ENCODE results near the gene FGFBP2.
A peak's percentile ranks its signal among the peaks of the same experiment; 100 is the strongest.

Gene FGFBP2

GRCh38 chr4:15986907-15987306 is 23.9 kb upstream of the FGFBP2 start:
- TF ChIP-seq GATA2 (IDR thresholded peaks at IDR 0.05; ENCODE audit: low read depth, low read length) (no peak), GATA3 (IDR thresholded peaks at IDR 0.05; ENCODE audit: low read depth, low read length) (no peak)

DNA sequence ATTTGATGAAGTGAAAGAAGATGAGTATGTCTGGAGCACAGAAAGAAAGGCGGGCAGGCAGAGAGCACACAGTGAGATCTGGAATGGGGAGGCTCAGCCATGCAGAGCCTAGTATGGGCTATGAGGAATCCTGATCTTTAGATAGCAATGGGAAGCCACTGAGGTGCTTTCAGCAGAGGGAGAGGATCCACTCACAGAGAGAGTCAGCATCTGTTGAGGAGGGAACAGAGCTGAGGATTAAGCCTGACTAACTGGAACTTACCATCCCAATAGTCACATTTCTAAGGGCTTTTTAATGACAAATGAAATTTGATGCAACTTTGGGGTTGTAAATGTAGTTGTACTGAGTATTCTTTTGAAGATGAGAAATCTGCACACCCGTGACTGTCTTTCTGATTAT is 20.6 kb upstream of the FGFBP2 start:
- TF ChIP-seq GATA3 (IDR thresholded peaks at IDR 0.05; ENCODE audit: low read depth, low read length) (no peak), GATA2 (IDR thresholded peaks at IDR 0.05; ENCODE audit: low read depth, low read length) (no peak)

DNA sequence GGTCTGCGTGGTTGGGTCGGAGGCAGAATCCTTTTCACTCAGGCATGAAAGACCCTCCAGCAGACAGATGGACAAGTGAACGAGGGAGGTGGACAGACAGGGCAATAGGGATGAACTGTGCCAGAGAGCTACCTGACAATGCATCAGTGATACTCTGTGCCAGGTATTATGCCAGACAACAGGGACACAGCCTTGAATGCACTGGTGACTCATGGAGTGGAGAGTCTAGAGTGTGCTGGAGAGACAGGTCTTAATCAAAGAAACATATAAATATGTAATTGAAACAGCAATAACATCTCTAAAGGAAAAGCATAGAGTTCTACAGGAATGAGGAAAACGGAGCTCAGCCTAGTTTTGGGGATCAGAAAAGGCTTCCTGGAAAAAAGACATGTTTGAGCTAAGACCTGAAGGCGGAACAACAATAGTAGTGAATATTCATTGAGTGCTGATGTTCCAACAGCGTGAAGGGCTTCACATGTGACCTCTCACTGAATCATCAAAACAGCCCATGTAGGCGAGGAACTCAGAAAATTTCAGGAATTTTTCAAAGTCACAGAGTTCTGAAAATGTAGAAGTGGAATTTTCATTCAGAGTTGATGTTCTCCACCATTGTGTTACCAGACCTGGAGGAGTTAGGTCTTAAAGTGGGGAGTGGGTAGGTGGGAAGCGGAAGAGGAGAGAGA is 20.0 kb upstream of the FGFBP2 start:
- TF ChIP-seq GATA2 (IDR thresholded peaks at IDR 0.05; ENCODE audit: low read depth, low read length) = no peak
- no peak for TF ChIP-seq GATA3 (IDR thresholded peaks at IDR 0.05; ENCODE audit: low read depth, low read length)

GRCh38 chr4:15976456-15977447 is 13.8 kb upstream of the FGFBP2 start:
- TF ChIP-seq GATA3 (IDR thresholded peaks at IDR 0.05; ENCODE audit: low read depth, low read length) (no peak), GATA2 (IDR thresholded peaks at IDR 0.05; ENCODE audit: low read depth, low read length) (no peak)

- no peak for TF ChIP-seq GATA3 (IDR thresholded peaks at IDR 0.05; ENCODE audit: low read depth, low read length)
- TF ChIP-seq GATA2 (IDR thresholded peaks at IDR 0.05; ENCODE audit: low read depth, low read length) = no peak
Observed at GRCh38 chr4:15971068-15971801, 8.3 kb upstream of the FGFBP2 start.

- TF ChIP-seq GATA2 (IDR thresholded peaks at IDR 0.05; ENCODE audit: low read depth, low read length) = no peak
- TF ChIP-seq GATA3 (IDR thresholded peaks at IDR 0.05; ENCODE audit: low read depth, low read length) = no peak
Observed at GRCh38 chr4:15968551-15969300, 5.8 kb upstream of the FGFBP2 start.

DNA sequence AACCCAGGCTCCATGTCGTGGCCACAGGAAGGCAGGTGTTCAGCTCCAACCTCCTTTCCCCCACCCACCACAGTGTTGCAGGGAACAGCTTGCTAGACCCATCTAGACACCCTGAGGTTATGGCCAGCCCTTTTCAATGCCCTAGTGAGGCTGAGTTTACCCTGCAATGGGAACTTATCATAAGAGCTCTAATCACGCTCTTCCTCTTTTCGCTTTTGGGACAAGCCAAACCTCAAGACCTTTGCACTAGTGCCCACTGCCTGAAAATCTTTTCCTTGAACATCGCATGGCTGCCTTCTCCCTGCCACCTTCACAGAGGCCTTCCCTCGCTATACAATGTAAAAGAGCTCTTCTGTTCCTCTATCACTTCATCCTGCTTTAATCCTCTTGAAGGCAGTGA is 2.4 kb upstream of the FGFBP2 start:
- TF ChIP-seq GATA2 (IDR thresholded peaks at IDR 0.05; ENCODE audit: low read depth, low read length) (no peak), GATA3 (IDR thresholded peaks at IDR 0.05; ENCODE audit: low read depth, low read length) (no peak)

GRCh38 chr4:15964159-15964558 is 1.2 kb upstream of the FGFBP2 start:
- TF ChIP-seq GATA3 (IDR thresholded peaks at IDR 0.05; ENCODE audit: low read depth, low read length) = no peak
- TF ChIP-seq GATA2 (IDR thresholded peaks at IDR 0.05; ENCODE audit: low read depth, low read length) = no peak

- no peak for TF ChIP-seq GATA2 (IDR thresholded peaks at IDR 0.05; ENCODE audit: low read depth, low read length)
- no peak for TF ChIP-seq GATA3 (IDR thresholded peaks at IDR 0.05; ENCODE audit: low read depth, low read length)
Observed at GRCh38 chr4:15963576-15963975, 601 bp upstream of the FGFBP2 start.

DNA sequence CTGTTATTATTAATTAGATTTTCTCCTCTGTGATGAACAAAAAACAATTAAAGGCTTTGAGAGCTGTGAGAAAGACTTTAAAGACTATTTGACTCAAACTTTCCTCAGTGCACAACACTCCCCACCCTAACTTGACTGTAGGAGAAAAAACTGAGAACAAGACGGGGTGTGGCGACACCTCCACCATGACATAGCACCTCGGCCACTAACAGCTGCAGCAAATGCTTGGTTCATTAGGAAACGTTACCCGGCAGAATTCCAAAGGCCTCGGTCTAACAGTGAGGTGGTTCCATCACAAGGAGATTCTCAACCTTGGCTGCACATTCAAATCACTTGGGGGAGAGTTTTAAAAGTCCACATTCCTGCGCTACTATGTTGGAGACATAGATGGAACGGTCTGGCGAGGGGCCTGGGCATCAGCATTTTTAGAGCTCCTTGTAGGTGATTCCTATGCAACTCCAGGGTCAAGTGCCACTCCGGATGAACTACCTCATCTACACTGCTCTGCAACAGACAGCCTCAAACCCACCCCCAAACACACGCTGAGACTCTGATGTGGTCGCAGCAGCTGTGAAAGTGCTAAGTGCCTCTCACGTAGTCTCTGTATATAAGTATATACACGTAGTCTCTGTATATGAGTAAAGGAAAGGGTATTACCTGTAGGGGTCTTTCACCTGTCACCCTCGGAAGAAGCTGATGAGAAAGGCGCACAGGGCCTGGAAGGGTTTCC is 1.0 kb downstream of the FGFBP2 start:
- no peak for TF ChIP-seq GATA3 (IDR thresholded peaks at IDR 0.05; ENCODE audit: low read depth, low read length)
- no peak for TF ChIP-seq GATA2 (IDR thresholded peaks at IDR 0.05; ENCODE audit: low read depth, low read length)

GRCh38 chr4:15958562-15958961 is 4.4 kb downstream of the FGFBP2 start:
- TF ChIP-seq GATA3 (IDR thresholded peaks at IDR 0.05; ENCODE audit: low read depth, low read length) = no peak

DNA sequence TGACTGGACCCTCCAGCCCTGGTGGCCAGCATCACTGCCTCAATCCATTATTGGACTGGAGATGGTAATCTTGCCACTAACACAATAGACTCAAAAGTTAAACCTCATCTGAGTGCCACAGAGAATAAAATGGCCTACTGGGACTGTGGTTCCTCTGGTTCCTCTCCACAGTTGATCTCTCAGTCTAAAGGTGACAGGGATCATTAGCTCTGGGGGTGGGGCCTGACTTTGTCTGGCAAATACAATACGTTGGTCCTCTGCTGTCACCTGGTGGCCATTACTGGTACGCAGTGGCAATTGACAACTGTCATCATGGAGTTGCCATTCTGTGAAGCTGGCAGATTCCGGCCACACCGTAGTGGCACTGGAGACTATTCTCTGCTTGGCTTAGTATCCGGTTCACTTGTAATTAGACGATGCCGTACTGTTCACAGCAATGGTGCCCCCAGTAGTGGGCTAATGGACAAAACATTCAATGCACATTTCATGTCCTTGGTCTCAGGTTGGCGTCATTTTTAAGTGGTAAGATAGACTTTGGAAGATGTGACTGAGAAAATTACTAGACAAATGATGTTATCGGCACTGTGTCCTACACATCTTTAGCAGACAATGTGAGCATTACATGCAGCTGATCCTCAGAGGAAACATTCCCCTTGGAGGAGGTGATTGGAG is 6.7 kb downstream of the FGFBP2 start:
- no peak for TF ChIP-seq GATA3 (IDR thresholded peaks at IDR 0.05; ENCODE audit: low read depth, low read length)
- peak; percentile 77 for TF ChIP-seq GATA2 (IDR thresholded peaks at IDR 0.05; ENCODE audit: low read depth, low read length)
